Suprapubic skin (tissue), 3 donors: ENCODE results near the gene LSP1.

Experiments
- EP300 ChIP-seq: sonication (generic); formaldehyde crosslinking; IDR thresholded peaks from one replicate; pipeline ENCODE4 v1.6.1; 2017; ENCODE audit warnings: antibody characterized with exemption
- TF ChIP-seq, protein P1 (sequence below), 2 donors: fragments of 200-600 bp in 1 of 2; fragments of 450-650 bp in 1 of 2; sonication (generic) in 1 of 2; IDR thresholded peaks; one replicate each; pipeline ENCODE4 v1.5.1; 2016 to 2019; ENCODE audit warnings: antibody characterized with exemption in 2 of 2, mild to moderate bottlenecking in 1 of 2, moderate library complexity in 1 of 2

GRCh38 chr11:1927848-1928469 lies 75.1 kb downstream of the LSP1 start:
- TF ChIP-seq, protein P1, sequence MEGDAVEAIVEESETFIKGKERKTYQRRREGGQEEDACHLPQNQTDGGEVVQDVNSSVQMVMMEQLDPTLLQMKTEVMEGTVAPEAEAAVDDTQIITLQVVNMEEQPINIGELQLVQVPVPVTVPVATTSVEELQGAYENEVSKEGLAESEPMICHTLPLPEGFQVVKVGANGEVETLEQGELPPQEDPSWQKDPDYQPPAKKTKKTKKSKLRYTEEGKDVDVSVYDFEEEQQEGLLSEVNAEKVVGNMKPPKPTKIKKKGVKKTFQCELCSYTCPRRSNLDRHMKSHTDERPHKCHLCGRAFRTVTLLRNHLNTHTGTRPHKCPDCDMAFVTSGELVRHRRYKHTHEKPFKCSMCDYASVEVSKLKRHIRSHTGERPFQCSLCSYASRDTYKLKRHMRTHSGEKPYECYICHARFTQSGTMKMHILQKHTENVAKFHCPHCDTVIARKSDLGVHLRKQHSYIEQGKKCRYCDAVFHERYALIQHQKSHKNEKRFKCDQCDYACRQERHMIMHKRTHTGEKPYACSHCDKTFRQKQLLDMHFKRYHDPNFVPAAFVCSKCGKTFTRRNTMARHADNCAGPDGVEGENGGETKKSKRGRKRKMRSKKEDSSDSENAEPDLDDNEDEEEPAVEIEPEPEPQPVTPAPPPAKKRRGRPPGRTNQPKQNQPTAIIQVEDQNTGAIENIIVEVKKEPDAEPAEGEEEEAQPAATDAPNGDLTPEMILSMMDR (IDR thresholded peaks at IDR 0.05) = no peak
- no peak for TF ChIP-seq EP300
